Uterus (tissue), 2 donors: ENCODE measurements around the gene MAN1B1.

ENCODE experiments used
- POLR2A ChIP-seq, 2 donors: fragments of 450-650 bp; IDR thresholded peaks; one replicate each; pipeline ENCODE4 v1.6.1; 2016; ENCODE audit warnings: antibody characterized with exemption in 2 of 2, mild to moderate bottlenecking in 1 of 2, moderate library complexity in 1 of 2
- TF ChIP-seq, protein P1 (sequence below), 4 experiments: fragments of 200-600 bp in 2 of 4; fragments of 450-650 bp in 2 of 4; sonication (generic) in 2 of 4; IDR thresholded peaks; one replicate each; pipeline ENCODE4 v1.5.1; 2016 to 2019; ENCODE audit warnings: antibody characterized with exemption in 4 of 4, mild to moderate bottlenecking in 2 of 4, moderate library complexity in 1 of 4

DNA sequence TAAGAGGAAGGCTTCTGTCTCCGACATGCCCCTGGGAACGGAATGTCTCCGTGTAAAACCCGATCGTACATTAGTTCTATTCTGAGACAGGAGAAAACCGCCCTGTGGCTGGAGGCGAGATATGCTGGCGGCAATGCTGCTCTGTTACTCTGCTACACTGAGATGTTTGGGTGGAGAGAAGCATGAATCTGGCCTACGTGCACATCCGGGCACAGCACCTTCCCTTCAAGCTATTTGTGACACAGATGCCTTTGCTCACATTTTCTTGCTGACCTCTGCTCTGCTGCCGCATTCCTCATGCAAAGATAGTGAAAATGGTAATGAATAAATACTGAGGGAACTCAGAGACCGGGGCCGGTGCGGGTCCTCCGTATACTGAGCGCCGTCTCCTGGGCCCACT lies 29.9 kb downstream of the MAN1B1 start:
- TF ChIP-seq, protein P1, sequence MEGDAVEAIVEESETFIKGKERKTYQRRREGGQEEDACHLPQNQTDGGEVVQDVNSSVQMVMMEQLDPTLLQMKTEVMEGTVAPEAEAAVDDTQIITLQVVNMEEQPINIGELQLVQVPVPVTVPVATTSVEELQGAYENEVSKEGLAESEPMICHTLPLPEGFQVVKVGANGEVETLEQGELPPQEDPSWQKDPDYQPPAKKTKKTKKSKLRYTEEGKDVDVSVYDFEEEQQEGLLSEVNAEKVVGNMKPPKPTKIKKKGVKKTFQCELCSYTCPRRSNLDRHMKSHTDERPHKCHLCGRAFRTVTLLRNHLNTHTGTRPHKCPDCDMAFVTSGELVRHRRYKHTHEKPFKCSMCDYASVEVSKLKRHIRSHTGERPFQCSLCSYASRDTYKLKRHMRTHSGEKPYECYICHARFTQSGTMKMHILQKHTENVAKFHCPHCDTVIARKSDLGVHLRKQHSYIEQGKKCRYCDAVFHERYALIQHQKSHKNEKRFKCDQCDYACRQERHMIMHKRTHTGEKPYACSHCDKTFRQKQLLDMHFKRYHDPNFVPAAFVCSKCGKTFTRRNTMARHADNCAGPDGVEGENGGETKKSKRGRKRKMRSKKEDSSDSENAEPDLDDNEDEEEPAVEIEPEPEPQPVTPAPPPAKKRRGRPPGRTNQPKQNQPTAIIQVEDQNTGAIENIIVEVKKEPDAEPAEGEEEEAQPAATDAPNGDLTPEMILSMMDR (IDR thresholded peaks at IDR 0.05), result no peak
- TF ChIP-seq POLR2A (IDR thresholded peaks at IDR 0.05), result no peak
